NCI-H226 (cell line): ENCODE results near the gene SH3RF3.

Experiments used
- DNase-seq: peaks from one replicate; pipeline ENCODE4 v3.0.0-alpha.2; 2015

SH3RF3 gene

DNA sequence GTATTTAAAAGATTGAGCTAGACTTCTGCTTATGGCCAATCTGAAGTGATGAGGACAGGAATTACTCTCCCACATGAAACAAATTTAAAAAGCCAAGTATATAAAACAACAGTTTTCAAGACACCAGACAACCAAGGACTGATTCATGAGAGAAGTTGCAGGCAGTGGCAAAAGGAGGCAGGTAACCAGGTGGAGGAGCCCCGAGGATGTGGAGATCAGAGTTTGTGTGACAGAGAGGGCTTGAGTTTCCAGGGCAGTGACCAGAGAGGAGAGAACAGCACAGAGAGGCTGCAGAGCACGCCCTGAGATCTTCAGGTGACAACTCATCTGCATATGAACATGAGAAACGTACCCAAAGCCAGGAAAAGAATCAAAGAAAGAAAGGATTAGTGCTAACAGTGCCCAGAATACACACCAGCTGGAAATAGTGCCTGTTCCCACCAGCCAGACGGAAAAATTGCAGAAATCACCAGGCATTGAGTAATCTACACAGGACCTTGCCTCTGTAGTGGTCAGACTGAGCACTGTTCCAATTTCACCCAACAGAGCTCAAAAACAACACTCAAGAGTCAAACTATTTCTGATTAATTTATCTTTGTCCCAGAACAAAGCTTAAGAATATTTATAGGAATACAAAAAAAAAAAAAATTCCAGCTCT lies 311.6 kb downstream of the SH3RF3 start:
- DNase-seq: no peak

DNA sequence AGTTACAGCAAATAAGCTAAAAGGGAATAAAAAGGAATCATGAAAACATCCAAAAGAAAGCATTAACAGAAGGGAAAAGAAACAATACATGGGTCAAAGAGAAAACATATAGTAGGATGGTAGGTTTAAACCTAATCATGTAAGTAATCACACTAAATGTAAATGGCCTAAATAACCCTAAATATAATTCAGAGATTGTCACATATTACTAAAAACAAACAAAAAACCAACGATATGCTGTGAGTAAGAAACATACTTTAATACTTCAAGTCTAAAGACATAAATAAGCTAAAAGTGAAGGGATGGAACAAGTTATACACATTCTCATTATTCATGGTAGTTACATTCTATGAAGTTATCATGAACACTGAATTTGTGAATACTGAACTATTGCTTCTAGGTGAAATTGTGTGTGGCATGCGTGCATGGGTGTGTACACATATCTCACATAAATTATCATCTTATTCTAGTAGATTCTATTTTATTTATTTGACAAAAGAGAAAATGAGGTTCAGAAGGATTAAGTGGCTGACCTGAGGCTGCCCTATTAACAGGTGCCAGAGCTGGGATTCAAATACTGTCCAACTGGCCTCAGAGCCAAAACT lies 313.8 kb downstream of the SH3RF3 start:
- no peak for DNase-seq

DNA sequence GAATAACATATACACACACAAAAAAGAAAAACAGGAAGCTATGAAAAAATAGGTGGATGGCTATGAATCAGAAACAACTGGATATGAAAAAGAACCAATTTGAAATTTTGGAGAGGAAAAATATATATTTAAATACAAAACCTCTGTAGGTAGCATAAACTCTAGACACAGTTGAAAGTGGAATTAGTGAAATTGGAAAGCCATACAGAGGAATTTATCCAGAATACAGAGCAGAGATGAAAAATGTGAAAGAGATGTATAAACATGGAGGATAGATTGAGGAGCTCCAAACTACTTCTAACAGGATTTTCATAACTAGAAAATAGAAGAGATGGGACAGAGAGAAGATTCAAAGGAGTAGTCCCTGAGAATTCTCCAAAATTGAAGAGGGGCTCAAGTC lies 315.9 kb downstream of the SH3RF3 start:
- no peak for DNase-seq

DNA sequence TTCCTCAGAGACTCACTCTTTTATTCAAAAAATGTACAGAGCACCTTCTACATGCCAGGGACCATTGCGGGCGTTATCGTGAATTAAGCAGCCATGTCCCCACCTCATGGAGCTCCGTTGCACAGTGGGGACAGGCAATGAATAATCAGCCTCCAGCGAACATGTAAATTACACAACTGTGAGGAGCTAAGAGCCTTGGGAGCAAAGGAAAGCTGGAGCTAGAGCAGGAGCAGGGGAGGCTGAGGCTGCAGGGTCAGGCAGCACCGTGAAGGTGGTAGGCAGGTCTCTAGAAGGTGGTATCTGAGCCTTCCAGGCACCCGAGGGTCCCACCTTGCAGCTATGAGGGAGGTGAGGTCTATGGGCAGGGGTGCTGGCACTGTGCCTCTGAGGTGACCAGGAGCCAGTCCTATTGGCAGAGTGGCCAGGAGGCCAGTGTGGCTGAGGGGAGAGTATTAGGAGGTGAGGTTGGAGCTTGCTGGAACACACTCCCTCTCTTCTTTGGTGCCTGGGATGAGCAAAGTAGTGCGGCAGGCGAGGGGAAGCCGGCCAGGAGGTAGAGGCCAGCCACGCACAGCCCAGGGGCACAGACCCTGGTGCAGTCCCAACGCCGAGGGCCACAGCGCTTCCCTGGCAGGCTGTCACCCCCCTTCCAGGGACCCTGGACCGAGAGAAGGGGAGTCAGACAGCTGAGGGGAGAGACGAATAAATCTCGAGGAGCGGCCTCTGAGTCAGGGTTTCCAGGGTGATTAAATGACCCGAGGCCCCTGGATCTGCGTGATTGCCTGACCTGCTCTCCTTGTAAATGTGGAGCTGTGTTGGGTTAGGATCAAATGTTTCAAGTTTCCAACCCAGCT lies 317.5 kb downstream of the SH3RF3 start:
- no peak for DNase-seq

DNA sequence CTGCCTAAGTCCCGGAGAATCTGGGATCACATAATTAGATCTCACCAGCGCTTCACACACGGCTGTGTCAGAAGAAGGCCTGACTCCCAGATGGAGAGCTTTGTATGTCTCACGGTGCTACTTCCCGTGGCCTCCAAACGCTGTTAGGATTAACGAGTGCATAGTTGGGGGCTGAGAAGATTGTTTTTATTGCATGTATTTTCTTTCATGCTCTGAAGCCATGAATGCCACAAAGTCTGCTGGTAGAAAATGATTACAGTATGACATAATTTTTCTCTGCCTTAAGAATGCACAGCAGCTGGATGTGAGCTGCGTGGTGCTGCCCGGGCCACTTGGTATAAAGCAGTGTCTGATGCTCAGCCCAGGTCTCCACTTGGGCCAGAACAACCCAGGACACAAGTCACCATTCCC lies 318.3 kb downstream of the SH3RF3 start:
- no peak for DNase-seq

DNA sequence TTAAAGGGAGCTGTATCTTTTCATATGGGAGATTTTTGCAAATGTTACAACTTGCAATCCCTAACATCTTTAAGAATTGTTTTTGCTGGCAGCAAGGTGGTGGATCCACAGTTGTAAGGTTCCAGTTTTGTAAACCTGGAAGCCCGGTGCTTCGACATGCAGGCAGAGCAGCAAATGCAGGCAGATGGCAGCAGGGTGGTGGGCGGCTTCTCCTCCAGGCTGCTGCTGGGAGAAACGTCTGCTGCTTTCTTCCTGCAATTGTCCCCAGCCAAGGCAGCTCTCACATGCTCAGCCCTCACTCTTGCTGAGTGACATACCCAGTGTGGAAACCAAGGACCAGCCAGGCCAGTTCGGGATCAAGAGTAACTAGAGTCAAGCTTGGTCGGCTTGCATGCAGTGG lies 318.8 kb downstream of the SH3RF3 start:
- no peak for DNase-seq

DNA sequence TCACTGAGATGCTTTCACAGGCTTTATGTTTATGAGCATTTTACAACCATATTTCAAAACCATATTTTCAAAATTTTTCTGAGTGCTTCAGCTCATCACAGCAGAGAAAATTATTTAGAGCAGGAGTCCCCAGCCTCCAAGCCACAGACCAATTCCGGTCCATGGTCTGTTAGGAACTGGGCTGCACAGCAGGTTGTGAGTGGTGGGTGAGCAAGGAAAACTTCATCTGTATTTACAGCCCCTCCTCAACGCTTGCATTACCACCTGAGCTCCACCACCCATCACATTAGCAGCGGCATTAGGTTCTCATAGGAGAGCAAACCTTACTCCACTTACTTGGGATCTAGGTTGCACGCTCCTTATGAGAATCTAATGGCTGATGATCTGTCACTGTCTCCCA lies 319.2 kb downstream of the SH3RF3 start:
- no peak for DNase-seq

DNA sequence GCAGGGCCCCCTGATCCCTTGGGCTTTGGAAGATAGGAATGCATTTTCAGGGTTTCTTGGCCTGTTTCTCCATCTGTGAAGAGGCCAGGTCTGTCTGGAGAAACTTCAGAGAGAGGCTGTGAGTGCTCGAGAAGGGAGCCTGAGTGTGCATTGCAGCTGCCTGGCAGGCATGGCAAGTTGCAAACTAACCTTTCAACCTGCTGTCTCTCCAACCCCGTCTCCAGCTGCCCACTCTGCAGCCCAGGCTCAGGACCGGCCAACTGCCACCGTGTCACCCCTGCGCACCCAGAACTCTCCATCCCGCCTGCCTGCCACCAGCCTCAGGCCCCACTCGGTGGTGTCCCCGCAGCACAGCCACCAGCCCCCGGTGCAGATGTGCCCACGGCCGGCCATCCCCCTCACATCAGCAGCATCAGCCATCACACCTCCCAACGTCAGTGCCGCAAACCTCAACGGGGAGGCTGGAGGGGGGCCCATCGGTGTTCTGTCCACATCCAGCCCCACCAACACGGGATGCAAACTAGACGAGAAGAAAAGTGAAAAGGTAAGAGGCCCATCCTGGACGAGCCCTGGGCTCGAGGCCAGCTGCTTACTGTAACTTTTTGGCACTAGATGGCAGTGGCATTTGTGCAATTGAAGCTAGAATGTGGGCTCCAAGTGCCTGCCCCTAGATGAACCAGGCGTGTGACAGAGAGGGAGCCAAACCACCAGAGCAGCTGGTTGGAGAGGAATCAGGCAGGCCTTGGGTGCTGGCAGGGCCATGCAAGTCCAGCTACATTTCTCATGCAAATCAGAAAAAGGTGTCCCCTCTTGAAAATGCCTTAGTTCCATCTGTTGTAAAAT lies 320.2 kb downstream of the SH3RF3 start:
- DNase-seq: no peak

DNA sequence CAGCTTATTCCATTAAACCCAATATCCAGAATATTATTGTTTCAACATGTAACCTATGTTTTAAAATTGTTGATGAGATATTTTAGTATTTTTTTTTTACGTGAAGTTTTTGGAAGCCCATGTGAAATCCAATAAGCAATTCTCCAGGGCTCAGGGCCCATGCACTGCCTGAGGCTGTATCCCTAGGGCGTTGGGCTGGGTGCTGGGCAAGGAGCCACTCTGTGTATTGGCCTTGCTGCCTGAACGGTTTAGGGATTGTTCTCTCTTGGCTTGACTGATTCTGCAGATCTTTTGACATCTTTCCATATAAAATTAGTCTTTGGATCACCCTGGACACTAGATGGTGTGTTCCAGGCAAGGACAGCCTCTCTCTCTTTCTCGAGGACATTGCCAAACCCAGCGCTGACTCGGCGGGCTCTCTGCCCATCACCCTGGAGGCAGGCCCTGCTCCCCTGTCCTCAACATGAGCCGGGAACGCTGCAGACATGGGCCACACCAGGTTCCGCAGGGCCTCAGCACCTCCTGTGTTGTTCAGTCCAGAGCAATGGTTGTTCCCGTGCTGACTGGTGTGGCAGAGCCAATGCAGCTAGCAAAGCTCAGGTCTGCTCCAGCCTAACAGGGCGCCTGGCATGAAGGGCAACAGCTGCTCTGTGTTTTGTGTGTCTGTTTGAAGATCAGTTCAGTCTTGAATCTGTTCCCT lies 321.7 kb downstream of the SH3RF3 start:
- DNase-seq: no peak

DNA sequence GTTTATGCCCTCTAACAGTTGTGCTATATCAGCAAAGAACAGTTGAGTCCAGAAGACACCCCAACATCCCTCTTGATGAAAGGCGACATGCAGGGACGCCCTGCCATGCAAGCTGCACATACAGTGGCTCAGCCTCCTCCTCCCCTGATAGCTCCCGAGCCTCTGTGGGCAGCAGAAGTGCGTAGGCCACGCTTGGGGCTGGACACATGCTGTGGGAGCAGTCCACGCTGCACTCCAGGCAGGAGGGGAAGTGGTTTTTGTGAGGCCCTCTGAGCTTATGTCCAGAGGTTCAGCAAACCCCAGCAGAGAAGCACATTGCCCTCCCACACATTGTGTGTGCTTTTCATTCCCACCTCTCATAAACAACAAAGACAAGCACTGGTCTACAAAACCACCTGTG lies 322.7 kb downstream of the SH3RF3 start:
- no peak for DNase-seq

DNA sequence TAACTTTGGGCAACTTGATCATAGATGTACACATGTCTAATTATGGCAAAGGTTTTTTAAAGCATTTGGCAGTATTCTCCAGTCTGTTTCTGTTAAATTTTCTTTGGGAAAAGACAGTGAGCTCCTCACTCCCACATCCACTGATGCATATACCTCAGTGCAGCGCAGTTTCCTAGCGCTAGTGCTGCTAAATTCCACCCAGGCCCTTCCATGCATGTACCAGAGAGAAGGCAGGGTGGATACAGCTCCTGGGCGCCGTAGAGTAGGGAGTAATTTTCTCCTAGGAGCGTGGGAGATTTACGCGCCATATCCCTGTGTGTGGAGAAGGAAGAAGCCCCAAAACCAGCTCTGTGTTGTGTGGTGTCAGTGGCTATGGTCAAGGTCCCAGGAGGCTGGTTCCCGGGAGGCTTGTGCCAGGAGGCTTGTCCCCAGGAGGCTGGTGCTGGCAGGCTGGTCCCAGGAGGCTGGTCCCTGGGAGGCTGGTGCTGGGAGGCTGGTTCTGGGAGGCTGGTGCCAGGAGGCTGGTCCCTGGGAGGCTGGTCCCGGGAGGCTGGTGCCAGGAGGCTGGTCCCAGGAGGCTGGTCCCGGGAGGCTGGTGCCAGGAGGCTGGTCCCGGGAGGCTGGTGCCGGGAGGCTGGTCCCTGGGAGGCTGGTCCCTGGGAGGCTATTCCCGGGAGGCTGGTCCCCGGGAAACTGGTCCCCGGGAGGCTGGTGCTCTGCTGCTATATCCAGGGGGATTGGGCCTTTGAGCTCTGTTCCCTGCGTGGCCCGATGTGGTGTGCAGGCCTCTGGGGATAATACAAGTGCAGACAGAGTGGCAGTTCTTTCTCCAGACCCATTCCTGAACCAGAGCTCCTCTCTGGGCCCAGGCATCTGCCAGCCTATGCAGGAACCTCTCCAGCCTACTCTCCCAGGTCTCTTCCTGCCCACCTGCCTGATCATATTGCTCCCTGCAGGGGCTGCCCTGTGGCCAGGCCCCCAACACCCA lies 323.6 kb downstream of the SH3RF3 start:
- no peak for DNase-seq

DNA sequence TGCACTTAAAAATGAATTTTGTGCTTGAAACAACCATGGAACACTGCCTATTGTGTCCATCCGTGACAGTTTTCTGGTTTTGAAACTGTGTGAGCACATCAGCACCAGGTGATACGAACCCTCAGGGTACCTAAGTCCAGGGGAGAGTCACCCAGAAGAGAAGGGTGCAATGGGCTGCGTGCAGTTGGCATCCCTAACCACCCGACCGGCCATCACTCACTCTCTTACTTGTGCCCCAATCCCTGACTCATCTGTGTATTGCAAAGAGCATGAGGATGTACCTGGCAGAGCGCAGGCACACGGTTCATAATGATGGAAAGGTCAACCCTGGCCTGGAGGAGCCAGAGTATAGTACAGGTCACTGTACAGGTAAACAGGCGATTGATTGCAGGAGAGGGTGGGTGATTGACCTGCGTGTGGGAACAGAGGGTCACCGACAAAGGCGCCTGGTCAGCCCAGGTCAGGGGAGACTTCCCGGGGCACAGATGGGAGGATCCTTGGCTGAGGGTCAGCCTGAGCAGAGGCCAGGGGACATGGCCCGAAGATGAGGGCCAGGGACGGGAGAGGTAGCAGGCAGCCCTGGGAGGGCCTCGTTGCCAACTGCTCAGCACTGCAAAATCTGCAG lies 324.5 kb downstream of the SH3RF3 start:
- no peak for DNase-seq

DNA sequence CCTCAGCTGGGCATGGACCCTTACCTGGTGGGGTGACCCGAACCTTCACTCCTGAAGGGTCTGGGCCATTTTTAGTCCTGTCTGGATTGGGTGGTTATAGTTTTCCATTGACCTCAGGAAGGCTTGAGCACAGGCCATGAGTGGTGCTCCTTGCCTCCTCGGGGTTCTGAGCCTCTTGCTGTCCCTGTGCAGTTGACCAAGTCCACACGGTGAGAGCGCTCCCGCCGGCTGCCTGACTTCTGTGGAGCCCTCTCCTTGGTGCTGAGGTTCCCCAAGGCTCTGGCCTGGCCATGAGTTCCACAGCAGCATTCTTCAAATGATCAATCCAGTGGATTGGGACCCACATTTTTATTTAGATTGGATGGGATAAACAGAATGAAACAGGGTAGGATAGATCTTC lies 325.3 kb downstream of the SH3RF3 start:
- no peak for DNase-seq

DNA sequence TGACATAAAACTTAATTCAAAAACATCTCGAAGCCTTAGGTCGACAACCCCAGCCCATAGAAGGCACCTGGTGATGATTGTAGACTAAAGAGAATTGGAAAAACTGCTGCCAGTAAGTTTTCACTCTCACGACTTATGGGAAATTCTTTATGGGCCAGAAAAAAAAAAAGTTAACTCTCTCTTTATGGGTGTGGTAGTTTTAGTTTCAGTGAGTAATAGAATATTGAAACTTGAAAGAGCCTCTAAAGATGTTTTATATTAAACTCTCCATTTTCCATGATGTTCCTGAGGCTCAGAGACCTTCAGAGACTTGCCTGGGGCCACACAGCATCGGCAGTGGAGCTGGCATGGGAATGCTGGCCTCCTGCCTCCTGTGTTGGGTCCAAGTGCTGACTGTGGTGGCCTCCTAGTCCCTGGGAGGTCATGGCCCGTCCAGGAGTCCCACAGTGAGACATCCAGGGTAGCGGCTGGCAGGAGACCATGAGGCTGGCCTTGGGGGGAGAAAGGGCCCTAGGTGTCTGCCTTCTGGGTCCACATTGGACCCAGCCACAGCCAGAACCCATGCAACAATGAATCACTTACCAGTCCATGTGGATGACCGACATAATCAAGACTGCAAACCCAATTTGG lies 325.9 kb downstream of the SH3RF3 start:
- DNase-seq: no peak

DNA sequence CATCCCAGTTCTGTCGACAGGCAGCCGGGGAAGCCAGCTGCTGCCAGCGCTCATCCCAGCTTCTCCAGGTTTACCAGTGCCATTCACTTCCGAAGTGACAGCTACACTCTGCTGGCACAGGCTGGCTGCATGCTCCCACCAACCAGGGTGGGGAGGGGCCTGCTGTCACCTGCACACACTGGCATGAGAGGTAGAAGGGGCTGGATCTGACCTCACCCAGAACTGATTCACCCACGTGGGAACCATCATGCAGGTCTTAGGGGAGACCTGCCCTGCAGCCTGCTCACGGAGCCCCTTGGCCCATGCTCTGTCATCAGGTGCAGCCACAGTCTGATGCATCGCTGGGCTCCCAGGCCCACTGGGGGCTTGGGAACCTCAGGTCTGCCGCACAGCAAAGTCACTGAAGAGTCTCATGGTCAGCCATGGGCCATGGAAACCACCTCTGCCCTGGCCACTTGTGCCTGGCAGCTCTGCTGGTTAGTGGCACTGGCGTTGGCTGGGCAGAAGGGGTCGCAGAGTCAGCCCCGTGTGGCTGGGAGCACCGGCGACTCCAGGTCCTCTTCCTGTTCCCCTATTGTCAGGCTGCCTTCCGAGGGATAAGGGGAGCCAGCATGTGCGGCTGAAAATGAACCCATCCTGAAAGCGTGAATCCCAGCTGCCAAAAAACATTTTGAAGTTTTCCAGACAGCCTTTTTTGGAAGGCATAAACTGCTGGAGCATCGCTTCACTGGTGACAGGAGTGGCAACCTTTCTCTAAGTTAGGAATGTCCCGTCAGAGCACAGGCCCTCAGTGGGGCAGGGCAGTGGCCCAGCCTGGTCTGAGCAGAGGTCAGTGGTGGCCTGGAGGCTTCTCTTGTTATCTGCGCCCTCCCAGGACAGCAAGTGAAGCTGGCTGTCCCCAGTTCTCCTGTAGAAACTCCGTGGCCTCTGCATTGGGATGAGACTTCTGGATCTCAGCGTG lies 327.0 kb downstream of the SH3RF3 start:
- DNase-seq: no peak

DNA sequence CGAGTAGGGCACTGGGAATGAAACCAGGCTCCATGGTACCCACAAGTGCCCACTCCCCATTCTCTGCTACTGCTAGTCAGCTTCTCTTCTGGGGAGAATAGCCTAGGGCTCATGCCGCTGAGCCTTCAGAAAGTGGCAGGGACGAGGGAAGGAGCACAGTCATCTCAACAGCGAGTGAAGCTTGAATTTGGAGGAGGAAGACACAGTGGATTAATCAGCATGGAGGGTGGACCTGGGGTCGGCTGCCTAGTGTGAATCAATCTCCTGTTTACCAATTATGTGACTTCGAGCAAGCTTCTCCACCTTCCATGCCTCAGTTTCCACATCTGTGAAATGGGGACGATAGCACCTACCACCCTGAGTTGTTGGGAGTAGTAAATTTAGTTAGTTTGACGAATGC lies 327.8 kb downstream of the SH3RF3 start:
- no peak for DNase-seq

DNA sequence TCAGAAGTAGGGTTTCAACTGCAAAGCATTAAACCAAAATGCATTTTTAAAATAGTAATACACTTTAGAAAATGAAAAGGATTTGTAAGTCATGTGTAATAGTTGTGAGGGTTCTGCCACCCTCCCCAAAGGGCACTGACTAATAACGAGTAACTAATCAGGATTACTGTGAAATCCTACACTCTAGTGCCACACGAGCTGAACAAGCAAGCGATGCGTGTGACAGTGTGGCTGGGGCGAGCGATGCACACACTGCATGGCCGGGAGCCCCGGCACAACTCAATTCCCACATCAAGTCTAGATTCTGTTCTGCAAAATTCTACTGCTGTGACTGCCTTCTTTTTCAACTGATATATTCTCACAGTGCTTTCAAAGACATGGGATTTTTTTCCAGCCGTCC lies 328.4 kb downstream of the SH3RF3 start:
- no peak for DNase-seq

DNA sequence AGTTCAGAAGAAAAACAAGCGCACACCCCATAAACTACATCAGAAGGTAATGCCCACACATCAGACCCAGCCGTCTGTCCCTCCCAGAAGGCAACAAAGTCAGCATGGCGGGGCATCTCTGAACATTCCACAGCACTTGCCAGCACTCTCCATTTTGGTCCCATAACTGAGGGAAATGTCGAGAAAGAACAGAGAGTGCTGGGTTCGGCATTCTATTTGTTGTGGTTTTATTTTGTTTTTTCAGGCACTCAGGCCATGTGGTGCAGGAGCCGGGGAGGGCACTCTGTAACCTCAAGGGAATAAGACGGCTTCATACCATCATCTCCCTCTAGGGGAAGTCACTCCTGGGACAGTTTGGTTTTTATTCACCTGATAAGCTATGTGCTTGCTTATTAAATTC lies 328.8 kb downstream of the SH3RF3 start:
- DNase-seq: no peak

DNA sequence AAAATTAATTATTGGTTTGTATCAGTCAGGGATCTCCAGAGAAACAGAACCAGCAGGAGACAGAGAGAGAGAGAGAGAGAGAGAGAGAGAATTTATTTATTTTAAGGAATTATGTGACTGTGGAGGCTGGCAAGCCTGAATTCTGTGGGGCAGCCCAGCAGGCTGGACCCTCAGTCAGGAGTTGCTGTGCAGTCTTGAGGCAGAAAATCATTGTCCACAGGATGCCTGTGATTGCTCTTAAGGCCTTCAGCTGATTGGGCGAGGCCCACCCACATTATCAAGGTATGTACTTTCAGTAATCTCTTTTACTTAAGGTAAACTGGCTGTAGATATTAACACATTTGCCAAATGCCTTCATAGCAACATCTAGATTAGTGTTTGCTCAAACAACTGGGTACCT lies 329.5 kb downstream of the SH3RF3 start:
- no peak for DNase-seq
